Kidney (tissue), 14 donors: ENCODE data around the gene RNH1. TPM values are rescaled to one million over a fixed set of nuclear protein-coding genes. Genes with fewer than 3 reads are reported as not detected.

Experiments used
- DNase-seq, 5 donors: peaks; one replicate each; pipeline ENCODE4 v3.0.0-alpha.2; 2013 to 2020
- FAIRE-seq: peaks from 2 replicates; lab custom pipeline; 2012; peaks lifted over from hg19 to GRCh38; lab: Jason Lieb, UNC
- H3K27ac ChIP-seq, 2 donors: one replicate each; pipeline ENCODE4 v1.7.0; 2013; ENCODE audit warnings: low read depth in 2 of 2, low read length in 2 of 2, inconsistent platforms in 1 of 2
- H3K27me3 ChIP-seq: one replicate; pipeline ENCODE4 v1.7.1; 2013; ENCODE audit warnings: low read length, inconsistent platforms; ENCODE audit not compliant: control insufficient read depth, insufficient read depth
- H3K36me3 ChIP-seq, 3 donors: one replicate each; pipeline versions ENCODE4 v1.7.0 to v1.7.1; 2013; ENCODE audit warnings: low read length in 3 of 3, control low read depth in 1 of 3, inconsistent platforms in 1 of 3; ENCODE audit not compliant: insufficient read depth in 3 of 3, control insufficient read depth in 2 of 3
- H3K4me1 ChIP-seq, 3 donors: one replicate each; pipeline versions ENCODE4 v1.7.0 to v1.7.1; 2013; ENCODE audit warnings: low read length in 3 of 3, inconsistent platforms in 1 of 3, low read depth in 1 of 3; ENCODE audit not compliant: control insufficient read depth in 2 of 3, insufficient read depth in 2 of 3
- H3K4me3 ChIP-seq, 3 donors: one replicate each; pipeline versions ENCODE4 v1.7.0 to v1.8.1; 2013; ENCODE audit warnings: low read length in 3 of 3, control low read depth in 1 of 3, inconsistent platforms in 1 of 3
- H3K9ac ChIP-seq, 3 donors: one replicate each; pipeline versions ENCODE4 v1.7.0 to v1.7.1; 2013; ENCODE audit warnings: low read length in 3 of 3, control low read depth in 1 of 3, inconsistent platforms in 1 of 3
- H3K9me3 ChIP-seq, 3 donors: one replicate each; pipeline versions ENCODE4 v1.7.0 to v1.7.1; 2013; ENCODE audit warnings: low read length in 3 of 3, control low read depth in 1 of 3, inconsistent platforms in 1 of 3; ENCODE audit not compliant: control insufficient read depth in 2 of 3, insufficient read depth in 1 of 3
- CTCF ChIP-seq: IDR thresholded peaks from 3 replicates; pipeline ENCODE4 v1.5.1; 2012; ENCODE audit warnings: mild to moderate bottlenecking, moderate library complexity, borderline replicate concordance; ENCODE audit not compliant: insufficient read depth; ENCODE audit errors: extremely low read depth
- intact Hi-C: fragments of 100-400 bp; cut with DNase I; formaldehyde crosslinking; loops from one replicate; pipeline ENCODE4 v1.11.1; 2022
- polyA plus RNA-seq: library from polyadenylated mRNA; stranded (reverse); fragments of 350-450 nt; fragmentation: Illumina TruSeq; extraction: RNeasy Lipid Tissue Mini Kit (QIAGEN cat#74804); gene quantifications from one replicate; pipeline ENCODE4 v1.2.3, GENCODE V29; 2014; ENCODE audit warnings: low read depth, low replicate concordance; ENCODE audit not compliant: insufficient read depth
- total RNA-seq: library from RNA; stranded (reverse); fragmentation: NEBNext Ultra II Directional; extraction: Animal tissue kit (Norgen Biotek cat#: 25700); gene quantifications from one replicate; pipeline ENCODE4 v1.2.1, GENCODE V29; 2021
- donor health status: control.
- donor health status: control.
- donor health status: control.
- donor health status: control.
- donor health status: control.
- donor health status: DM: yes; HTN: yes; CAD: no.
- donor health status: Normal renal cell carcinoma (clear cell type).

Gene RNH1
- total and polyA plus RNA-seq, 2 donors from 2014 or later, result 171 to 191 TPM

- H3K27me3 ChIP-seq, result no peaks in the 10 kb centered on the region
- no peak overlapping the region for H3K4me3 ChIP-seq
- no peak for FAIRE-seq
- H3K9me3 ChIP-seq, result no peaks in the 10 kb centered on the region
- H3K27ac ChIP-seq, result no peak overlapping the region
- peaks cover 12 to 45% (median 32%) of the 10 kb centered on the region in 3 donors for H3K36me3 ChIP-seq
- intact Hi-C loops, result no loop called here
- H3K9ac ChIP-seq, result no peak overlapping the region
- no peaks in the 10 kb centered on the region for H3K4me1 ChIP-seq
- peak in 1 of 5 donors; percentile 35 for DNase-seq
- TF ChIP-seq CTCF, result no peak
These were observed 9.3 kb downstream of the RNH1 start for GRCh38 chr11:497565-498296.

GRCh38 chr11:496834-497564 is 10.0 kb downstream of the RNH1 start:
- H3K4me1 ChIP-seq, result no peaks in the 10 kb centered on the region
- no peak overlapping the region for H3K4me3 ChIP-seq
- FAIRE-seq, result no peak
- DNase-seq, result peak in 1 of 5 donors; percentile 43
- H3K9ac ChIP-seq, result no peak overlapping the region
- intact Hi-C loops, result no loop called here
- no peaks in the 10 kb centered on the region for H3K9me3 ChIP-seq
- H3K27ac ChIP-seq, result no peak overlapping the region
- no peaks in the 10 kb centered on the region for H3K27me3 ChIP-seq
- TF ChIP-seq CTCF, result no peak
- H3K36me3 ChIP-seq, result peaks cover 12 to 45% (median 32%) of the 10 kb centered on the region in 3 donors

- Histone ChIP-seq H3K36me3 (peaks cover 12 to 40% (median 32%) of the 10 kb centered on the region in 3 donors), H3K9ac (no peak overlapping the region), H3K4me1 (no peaks in the 10 kb centered on the region), H3K9me3 (no peaks in the 10 kb centered on the region), H3K27me3 (no peaks in the 10 kb centered on the region), H3K27ac (no peak overlapping the region), H3K4me3 (no peak overlapping the region)
- no peak for TF ChIP-seq CTCF
- FAIRE-seq (no peak), DNase-seq (peak in 1 of 5 donors; percentile 37)
- intact Hi-C loops, result no loop called here
These were observed 11.5 kb downstream of the RNH1 start for GRCh38 chr11:495537-495931.
